Stimulated activated CD4-positive, alpha-beta T cell treated with anti-CD3 and anti-CD28 coated beads, Interleukin-2, amount 100 ng/mL, for 48 hours (primary cell): ENCODE measurements around the gene TRIO.

Source experiments
- DNase-seq, 2 donors: peaks; one replicate each; pipeline ENCODE4 v3.0.0-alpha.2; 2020

Gene TRIO

DNA sequence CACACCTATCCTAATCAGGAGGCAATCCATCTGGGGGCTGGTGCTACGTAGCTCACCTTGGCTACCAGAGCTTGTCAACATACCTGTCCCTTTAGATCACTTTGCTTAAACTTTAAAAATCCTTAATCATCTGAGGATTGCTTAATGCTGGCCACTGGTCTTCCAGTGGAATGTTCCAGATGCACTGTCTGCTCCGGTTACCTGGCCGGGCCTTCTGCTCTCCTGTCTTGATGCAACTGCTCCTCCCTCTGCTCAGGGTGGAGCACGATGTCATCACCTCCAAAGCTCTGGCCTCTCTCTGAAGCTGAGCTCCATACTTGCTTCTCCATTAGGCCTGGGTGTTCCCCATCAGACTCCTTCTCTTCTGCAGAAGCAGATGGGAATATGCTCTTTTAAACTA, 331.9 kb downstream of the TRIO start:
- DNase-seq, result no peak

DNA sequence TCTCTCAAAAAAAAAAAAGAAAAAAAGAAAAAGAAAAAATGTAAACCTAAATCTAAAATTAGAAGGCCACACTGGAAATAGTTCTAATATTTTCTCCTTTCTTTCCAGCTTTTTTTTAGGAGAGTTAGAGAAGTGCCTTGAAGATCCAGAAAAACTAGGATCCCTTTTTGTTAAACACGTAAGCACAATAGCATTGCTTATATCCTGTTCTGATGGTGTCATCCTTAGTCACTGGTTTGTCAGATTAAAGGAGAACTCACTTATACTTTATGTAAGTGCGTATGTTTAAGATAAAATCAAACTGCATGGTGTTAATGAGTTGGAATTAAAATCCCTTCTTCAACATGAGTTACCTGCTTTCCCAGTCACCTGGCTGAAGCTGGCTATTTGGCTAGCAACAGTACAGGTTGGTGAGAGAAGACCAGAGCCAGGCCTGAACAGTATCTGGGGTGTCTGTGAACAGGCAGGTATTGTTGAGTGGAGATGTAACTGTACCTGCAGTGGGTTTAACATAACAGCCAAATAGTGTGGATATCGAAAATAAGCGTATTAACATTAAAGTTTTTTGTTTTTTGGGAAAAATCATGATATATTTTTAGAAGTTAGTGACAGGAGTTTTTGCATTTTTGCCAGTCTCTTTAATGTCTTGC, 333.8 kb downstream of the TRIO start:
- DNase-seq, result no peak

DNA sequence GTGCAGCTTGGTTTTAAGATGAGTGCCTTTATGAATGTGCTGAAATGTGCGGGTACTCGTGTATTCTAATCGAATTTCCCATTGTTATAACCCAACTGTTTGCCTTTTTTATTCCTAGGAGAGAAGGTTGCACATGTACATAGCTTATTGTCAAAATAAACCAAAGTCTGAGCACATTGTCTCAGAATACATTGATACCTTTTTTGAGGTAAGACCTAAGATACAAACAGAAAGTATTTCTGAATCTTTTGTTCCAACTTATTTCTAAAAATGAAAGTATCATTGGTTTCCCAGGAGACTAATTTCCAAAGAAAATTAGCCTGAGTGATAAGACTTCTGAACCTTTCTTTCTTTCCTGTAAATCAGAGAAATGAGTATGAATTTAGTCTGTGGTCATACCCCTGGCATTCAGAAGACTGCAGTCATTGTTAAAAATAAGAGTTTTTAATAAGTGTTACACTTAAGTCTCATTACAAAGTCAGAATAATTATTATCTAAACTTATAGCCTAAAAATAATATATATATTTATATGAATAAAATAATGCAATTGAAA, 336.1 kb downstream of the TRIO start:
- no peak for DNase-seq

DNA sequence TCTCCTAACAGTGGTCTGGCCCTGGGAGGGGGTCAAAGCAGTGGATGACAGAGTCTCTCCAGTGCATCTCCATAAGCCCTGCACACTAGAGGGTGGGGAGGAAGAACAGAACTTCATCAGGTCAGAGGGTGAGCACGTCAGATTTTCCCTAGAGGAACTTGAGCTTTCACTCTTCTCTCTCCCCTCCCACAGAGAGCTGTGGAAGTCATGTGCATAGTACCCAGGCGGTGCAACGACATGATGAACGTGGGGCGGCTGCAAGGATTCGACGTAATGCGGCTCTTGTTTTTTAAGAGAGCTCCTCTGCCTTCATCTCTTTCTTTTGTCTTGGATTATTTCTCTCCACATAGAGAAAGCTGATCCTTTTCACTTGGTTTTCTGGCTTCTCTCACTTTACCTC, 338.2 kb downstream of the TRIO start:
- no peak for DNase-seq

DNA sequence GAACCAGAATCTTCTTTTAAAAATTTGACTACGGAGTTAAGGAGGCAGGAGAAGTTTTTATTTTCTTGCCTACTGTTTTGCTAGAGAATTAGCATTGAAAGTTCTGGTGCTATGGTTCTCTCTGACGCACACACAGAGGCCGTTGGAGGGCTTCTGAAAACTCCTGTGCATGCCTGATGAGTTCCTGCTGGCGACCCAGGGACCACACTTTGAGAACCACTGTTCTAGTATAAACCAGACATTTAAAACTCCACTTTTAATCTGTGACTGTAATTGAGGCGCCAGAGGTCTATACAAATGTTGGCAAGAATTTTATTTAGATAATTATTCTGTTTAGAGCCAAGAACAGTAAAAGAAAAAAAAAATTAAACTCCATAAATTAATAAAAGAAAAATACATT, 338.9 kb downstream of the TRIO start:
- DNase-seq, result no peak

DNA sequence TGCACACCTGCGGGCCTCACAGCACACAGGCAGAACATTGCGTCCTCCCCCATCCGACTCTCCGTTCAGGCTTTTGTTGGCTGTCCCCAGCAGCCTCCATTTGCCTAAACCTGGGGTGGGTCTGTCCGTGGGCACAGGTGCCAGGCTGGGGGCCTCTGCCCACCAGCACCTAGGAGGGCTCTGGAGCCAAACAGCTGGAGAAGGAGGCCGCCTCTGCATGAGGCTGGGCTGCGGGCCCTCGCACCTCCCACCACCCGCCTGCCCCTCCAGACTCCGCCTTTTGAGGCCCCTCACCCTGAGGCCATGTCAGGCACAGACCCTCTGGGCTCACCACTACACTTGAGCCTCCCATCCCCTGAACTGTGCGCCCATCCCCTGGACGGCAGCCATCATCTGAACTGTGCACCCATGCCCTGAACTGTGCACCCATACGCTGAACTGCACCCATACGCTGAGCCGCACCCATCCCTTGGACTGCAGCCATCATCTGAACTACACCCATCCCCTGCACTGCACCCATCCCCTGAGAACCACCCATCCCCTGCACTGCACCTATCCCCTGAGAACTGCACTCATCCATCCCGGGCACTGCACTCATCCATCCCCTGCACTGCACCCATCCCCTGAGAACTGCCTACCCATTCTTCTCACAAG, 340.5 kb downstream of the TRIO start:
- DNase-seq, result no peak

DNA sequence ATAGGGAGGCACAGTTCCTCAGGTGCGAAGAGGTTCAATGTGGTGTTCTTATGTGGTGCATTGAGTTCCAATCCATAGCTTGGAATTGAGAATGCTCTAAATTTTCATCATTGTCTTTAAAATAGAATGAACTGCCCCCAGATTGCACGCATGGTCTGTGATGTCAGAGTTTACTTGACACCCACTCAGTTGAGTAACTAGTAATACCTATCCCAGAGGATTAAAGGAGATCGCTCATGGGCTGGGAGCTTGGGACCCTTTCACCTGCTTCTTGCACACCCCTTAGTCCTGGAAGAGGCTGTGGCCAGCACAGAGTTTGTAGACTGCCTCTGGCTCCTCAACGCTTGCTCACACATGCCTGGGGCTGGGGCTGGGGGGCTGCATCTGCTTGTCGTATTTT, 343.3 kb downstream of the TRIO start:
- no peak for DNase-seq

DNA sequence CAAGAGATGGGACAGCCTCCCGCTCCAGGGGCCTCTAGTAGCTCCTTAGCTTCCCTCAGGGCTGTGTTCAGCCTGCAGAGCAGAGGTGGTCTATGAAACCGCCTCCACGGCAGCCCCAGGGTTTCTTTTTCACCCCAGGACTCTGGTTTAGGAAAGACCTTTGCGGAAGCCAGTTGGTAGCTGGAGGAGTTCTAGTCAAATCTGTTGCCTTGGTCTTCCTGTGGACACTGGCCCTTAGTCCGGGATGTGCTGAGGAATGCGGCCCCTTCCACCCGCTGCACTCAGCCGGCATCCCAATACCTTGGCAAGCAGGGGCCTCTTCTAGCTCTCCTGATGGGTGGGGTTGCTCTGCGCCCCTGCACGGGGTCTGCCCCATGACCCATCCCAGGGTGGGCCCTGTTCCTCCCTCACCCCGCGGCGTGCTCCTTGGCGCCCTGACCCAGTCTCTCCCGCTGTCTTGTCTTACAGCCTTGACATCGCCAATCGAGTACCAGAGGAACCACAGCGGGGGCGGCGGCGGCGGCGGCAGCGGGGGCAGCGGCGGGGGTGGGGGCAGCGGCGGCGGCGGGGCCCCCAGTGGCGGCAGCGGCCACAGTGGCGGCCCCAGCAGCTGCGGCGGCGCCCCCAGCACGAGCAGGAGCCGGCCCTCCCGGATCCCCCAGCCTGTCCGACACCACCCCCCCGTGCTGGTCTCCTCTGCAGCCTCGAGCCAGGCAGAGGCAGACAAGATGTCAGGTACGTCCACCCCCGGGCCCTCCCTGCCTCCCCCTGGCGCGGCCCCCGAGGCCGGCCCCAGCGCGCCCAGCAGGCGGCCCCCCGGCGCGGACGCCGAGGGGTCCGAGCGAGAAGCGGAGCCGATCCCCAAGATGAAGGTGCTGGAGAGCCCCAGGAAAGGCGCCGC, 344.1 kb downstream of the TRIO start:
- no peak for DNase-seq

DNA sequence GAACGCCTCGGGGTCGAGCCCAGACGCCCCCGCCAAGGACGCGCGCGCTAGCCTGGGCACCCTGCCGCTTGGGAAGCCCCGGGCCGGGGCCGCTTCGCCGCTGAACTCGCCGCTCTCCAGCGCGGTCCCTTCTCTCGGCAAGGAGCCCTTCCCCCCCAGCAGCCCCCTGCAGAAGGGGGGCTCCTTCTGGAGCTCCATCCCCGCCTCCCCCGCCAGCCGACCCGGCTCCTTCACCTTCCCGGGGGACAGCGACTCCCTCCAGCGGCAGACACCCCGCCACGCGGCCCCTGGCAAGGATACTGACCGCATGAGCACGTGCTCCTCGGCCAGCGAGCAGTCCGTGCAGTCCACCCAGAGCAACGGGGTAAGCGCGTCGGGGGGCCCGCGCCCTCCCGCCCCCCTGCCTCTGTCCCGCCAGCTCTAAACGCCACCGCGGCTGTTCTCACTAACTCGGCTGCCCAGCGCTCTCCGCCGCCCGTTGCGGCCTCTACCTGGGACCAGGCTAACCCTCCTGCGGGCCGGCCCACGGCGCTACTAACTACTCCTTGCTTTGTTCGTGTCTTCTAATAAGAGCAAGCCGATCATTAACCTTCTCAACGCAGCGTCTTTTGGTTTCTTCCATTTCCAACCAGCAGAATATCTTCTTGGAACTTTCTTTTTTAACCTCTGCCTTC, 344.9 kb downstream of the TRIO start:
- no peak for DNase-seq

DNA sequence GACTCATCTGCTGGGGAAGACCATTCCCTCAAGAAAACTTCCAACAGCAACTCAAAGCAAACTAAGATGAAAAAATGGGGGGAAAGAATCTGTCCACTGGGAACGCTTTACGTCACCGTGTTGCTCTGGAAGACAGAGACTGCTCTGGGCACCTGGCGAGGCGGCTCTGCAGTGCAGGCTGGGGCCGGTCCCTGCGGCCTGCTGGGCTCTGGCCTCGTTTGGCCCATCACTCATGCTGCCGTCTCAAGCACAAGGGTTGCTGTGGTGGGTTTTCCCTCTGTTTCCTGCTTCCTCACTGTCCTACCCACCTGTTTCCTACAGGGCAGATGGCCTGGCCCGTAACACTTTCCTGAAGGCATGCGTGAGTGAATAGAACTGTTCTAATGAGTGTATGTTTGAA, 345.6 kb downstream of the TRIO start:
- no peak for DNase-seq

DNA sequence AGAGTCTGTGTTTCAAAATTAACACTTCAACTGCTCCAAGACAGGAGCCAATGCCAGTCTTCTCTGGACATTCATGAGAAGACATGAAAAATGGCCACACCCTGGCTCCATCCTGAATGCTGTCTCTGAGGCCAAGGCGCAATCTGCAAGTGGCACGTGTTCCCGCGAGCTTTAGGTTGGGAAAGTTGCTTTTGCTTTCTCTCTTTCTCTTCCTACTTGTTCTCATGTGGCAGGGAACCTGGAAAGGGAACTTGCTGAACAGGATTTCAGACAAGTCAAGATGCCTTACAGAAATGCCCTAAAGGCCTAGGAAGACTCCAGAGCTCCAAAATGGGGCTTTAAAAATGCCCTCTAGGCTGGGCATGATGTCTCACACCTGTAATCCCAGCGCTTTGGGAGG, 346.5 kb downstream of the TRIO start:
- DNase-seq, result no peak

DNA sequence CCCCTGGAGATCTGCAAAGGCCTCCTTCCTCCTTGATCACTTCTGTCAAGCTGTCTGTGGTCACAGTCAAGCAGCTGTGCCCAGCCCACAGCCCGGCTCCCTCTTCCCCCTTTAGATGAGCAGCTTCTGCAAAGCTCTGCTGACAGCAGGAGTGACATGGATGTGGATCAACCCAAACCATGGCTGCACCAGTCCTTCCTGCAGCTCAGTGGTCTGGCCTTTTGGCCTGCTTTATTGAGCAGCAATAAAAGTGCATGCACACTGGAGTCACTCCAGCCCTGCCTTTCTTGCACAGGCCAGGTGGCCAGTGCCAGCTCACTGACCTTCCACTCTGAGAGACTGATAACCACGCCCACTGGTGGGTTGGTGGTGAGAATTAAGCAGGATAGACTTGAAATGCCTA, 347.2 kb downstream of the TRIO start:
- DNase-seq, result no peak

DNA sequence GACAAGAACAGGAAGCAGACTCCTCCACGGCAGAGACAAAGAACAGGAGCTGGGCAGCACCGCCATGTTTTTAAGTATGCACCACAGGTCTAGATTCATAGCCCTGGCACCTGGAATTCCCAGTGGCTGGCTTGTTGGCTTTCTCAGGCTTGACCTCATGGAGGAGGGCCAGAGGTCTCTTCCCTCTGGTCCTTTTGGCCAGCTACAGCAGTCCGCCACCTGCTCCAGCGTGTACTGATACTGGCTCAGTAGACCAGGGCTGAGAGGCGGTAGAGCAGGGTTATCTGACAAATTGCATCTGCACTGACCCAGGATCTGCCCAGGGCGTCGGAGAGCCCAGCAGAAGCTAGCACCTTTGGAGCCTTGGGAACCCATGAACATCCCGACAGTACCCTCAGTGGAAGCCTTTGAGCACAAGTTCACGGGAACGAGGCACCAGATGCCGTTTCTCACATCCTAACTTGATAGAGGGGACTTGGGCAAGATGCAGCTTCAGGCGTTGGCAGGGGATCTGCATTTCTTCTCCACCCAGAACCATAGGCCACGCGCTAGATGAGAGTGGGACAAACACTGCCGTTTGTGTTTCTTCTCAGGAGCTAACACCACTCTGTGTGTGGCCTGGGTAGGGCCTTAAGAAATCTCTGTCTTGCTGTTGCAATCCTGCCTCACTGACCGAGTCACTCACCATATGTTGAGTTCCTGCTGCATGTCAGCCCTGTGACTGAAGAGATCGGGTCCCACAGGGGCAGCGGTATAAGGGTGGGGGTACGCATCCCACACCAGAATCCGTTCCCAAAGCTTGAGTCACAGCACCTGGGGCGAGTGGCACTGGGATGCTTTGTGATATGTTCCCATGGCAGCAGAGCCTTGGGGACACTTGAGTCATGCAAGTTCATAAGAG, 348.1 kb downstream of the TRIO start:
- DNase-seq, result no peak

DNA sequence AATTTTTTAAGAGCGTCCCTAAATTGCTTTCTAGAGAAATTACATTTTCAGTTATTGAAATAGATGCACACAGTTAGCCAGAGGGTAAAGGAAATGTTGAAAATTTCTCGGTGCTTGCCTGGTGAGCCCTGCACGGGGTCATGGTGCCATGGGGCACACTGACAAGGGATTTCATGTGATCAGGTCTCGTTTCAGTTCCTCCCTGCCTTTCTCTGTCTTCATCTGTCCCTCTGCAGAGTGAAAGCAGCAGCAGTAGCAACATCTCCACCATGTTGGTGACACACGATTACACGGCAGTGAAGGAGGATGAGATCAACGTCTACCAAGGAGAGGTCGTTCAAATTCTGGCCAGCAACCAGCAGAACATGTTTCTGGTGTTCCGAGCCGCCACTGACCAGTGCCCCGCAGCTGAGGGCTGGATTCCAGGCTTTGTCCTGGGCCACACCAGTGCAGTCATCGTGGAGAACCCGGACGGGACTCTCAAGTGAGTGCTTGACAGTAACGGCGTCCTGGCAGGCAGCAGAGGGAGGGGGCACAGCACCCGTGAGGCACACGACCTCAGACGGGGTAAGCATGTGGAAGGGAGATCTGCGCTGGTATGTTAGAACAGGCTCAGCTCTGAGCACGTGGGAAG, 349.3 kb downstream of the TRIO start:
- DNase-seq, result no peak

DNA sequence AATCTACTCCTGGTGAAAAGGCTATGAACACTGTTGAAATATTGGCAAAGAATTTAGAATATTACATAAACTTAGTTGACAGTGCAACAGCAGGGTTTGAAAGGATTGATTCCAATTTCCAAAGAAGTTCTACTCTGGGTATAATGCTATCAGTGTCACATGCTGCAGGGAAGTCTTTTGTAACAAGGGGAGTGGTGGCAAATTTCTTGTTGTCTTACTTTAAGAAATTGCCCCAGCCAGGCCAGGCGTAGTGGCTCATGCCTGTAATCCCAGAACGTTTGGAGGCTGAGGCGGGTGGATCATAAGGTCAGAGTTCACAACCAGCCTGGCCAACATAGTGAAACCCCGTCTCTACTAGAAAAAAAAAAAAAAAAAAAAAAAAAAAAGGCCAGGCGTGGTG, 352.2 kb downstream of the TRIO start:
- DNase-seq, result no peak

DNA sequence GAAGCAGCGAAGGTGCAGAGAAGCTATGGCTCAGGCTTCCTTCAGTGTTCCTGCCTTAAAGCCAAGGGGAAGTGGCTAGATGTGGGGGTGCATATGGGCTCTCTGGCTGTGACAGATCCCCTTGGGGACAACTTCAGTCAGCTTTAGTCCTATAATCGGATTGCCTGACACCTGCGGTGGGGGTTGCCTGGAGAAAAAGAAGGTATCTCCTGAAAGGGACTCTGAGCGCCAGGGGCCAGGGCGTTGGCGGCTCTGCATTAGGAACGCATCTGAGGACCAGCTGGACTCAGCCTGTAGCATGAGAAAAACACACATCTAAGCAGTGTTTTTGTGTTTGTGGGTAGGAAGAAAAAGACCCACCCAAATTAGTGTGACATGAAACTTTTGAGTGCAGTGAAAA, 354.2 kb downstream of the TRIO start:
- no peak for DNase-seq

DNA sequence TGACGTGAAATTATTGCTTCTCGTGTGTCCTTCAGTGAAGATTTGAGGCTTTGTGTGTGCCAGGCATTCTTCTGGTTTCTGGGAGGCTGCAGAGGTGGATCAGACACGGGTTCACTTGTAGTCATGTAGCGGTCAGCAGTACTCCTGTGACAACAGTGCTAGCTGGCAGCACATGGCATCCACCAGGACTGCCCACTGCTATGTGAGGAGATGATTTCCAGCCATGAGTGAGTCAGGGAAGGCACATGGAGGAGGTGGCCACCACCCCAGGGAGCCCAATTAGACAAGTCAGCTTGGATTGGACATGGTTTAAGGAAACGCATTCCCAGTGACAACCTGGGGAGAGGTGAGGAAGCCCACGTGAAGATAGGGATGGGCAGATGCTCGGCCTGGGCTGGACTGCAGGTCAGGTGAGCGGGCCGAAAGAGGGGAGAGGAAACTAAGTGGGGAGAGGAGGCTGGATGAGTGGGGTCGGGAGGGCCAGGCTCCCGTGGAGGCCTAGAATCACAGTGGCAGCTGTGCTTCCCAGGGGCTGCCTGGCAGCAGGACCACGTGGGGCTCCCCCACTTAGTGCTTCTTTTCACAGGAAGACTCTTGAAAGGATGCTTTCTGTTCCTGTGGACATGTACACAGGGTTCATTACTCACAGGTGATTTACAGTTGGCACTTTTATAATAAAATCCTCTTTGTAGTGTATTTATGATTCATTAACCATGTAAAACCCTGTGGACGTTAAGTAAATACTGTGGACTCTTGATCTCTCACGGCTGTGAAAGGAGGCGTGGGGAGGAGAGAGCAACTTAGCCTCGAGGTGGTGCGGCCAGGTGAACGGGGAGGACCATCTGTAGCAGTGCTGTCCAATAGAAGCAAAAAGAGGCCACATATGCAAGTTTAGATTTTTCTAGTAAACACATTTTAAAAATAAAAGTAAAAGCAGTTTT, 358.5 kb downstream of the TRIO start:
- DNase-seq, result no peak

DNA sequence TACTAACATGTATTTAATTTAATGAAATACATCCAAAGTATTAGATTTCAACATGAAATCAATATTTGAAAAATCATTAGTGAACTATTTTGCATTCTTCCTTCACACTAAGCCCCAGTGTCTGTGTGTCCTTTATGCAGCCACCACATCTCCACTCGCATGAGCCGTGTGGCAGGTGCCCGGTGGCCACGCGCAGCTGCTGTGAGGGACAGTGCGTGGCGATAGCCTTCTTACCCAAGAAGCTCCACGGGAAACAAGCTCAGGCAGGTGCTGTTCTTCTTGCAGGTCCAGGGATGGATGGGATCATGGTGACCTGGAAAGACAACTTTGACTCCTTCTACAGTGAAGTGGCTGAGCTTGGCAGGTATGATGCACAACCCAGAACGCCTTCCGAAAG, 359.1 kb downstream of the TRIO start:
- no peak for DNase-seq

DNA sequence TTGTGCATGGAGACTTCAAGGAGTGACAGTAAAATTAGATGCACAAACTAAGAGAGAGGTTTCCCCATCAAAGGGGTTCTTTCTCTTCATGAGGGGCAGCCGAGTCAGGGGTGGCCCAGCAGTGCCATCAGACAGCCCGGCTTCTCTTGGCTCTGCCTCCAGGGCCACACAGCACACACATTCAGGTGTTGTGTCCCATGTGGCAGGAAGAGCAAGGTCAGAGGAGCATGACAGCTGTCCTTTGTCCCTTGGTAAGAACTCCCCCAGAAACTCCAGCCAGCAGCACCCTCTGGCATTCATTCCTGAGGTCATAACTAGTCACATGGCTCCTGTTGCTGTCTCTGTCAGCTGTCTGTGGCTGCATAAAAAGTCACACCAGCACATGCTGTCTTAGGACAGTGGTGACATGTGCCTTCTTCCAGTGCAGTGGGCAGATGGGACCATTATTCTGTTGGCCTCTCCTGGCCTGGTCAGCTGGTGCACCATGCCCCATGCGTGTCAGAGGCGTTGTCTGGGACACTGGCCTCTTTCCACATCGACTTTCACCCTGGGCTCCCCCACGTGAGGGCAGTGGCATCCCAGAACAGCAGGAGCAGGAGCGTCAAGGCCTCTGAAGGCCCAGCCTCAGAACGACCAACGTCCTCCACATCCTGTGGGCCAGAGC, 360.0 kb downstream of the TRIO start:
- no peak for DNase-seq
